Left ventricle myocardium inferior (tissue), 1 donor: ENCODE measurements around the gene PTPRS. TPM values are rescaled to one million over a fixed set of nuclear protein-coding genes. Genes with fewer than 3 reads are reported as not detected.
"Not testable (repeated sequence)": the region's sequence is repeated elsewhere in the genome, so short reads cannot be mapped to it uniquely, and the experiment has no call there.

ENCODE experiments used
- DNase-seq: peaks from one replicate; pipeline ENCODE4 v3.0.0-alpha.2; 2020
- H3K27ac ChIP-seq: fragments of 200-600 bp; replicated peaks from 2 replicates; pipeline ENCODE4 v1.8.0; 2021
- H3K27me3 ChIP-seq: fragments of 200-600 bp; 2 replicates; pipeline ENCODE4 v1.8.0; 2021; ENCODE audit warnings: low read depth
- H3K36me3 ChIP-seq: fragments of 200-600 bp; 2 replicates; pipeline ENCODE4 v1.8.0; 2021
- H3K4me1 ChIP-seq: fragments of 200-600 bp; 2 replicates; pipeline ENCODE4 v1.8.0; 2021
- H3K4me3 ChIP-seq: fragments of 200-600 bp; 2 replicates; pipeline ENCODE4 v1.8.0; 2021; ENCODE audit warnings: mild to moderate bottlenecking, moderate library complexity
- H3K9me3 ChIP-seq: fragments of 200-600 bp; replicated peaks from 2 replicates; pipeline ENCODE4 v1.8.0; 2021
- CTCF ChIP-seq: fragments of 200-600 bp; IDR thresholded peaks from 2 replicates; pipeline ENCODE4 v1.8.0; 2021; ENCODE audit warnings: antibody characterized with exemption, mild to moderate bottlenecking, borderline replicate concordance
- intact Hi-C: fragments of 100-400 bp; cut with micrococcal nuclease; formaldehyde crosslinking; loops from one replicate; pipeline ENCODE4 v1.11.0; 2022
- total RNA-seq: library from RNA; stranded (reverse); fragmentation: NEBNext Ultra II Directional; extraction: Animal tissue kit (Norgen Biotek cat#: 25700); gene quantifications from one replicate; pipeline ENCODE4 v1.2.1, GENCODE V29; 2021
- donor health status: DM: no; HTN: yes; CAD: no; lungs with severe emphysema.

The PTPRS gene
- total RNA-seq, 1 donor from 2014 or later = 40.0 TPM

- intact Hi-C loops = no loop called here
- peaks cover 59% of the 10 kb centered on the region for H3K27me3 ChIP-seq
- DNase-seq = no peak
- H3K4me1 ChIP-seq = no peaks in the 10 kb centered on the region
- H3K4me3 ChIP-seq = no peak overlapping the region
- H3K27ac ChIP-seq = no peak overlapping the region
- TF ChIP-seq CTCF = no peak
- H3K9me3 ChIP-seq = no peaks in the 10 kb centered on the region
- no peaks in the 10 kb centered on the region for H3K36me3 ChIP-seq
Measured at GRCh38 chr19:5367530-5368133, 27.0 kb upstream of the PTPRS start.

- DNase-seq = no peak
- Histone ChIP-seq H3K27ac (no peak overlapping the region), H3K9me3 (no peaks in the 10 kb centered on the region), H3K4me1 (no peaks in the 10 kb centered on the region), H3K36me3 (no peaks in the 10 kb centered on the region), H3K4me3 (no peak overlapping the region), H3K27me3 (peaks cover 63% of the 10 kb centered on the region)
- no peak for TF ChIP-seq CTCF
- intact Hi-C loops = no loop called here
Measured at GRCh38 chr19:5365905-5366304, 25.3 kb upstream of the PTPRS start.

- peaks cover 67% of the 10 kb centered on the region for H3K27me3 ChIP-seq
- intact Hi-C loops = no loop called here
- TF ChIP-seq CTCF = no peak
- no peaks in the 10 kb centered on the region for H3K9me3 ChIP-seq
- H3K36me3 ChIP-seq = no peaks in the 10 kb centered on the region
- no peak overlapping the region for H3K4me3 ChIP-seq
- no peak overlapping the region for H3K27ac ChIP-seq
- no peak for DNase-seq
- H3K4me1 ChIP-seq = no peaks in the 10 kb centered on the region
Measured at GRCh38 chr19:5364674-5365073, 24.1 kb upstream of the PTPRS start.

GRCh38 chr19:5361839-5362238 lies 21.2 kb upstream of the PTPRS start:
- intact Hi-C loops, H3K9me3 ChIP-seq, H3K36me3 ChIP-seq, DNase-seq, H3K4me1 ChIP-seq, H3K4me3 ChIP-seq, H3K27ac ChIP-seq: not testable (repeated sequence)
- peaks cover 84% of the 10 kb centered on the region for H3K27me3 ChIP-seq

GRCh38 chr19:5361407-5361806 lies 20.8 kb upstream of the PTPRS start:
- no peak for DNase-seq
- no peaks in the 10 kb centered on the region for H3K36me3 ChIP-seq
- TF ChIP-seq CTCF = no peak
- no peaks in the 10 kb centered on the region for H3K9me3 ChIP-seq
- no peak overlapping the region for H3K4me3 ChIP-seq
- no peak overlapping the region for H3K27ac ChIP-seq
- intact Hi-C loops = no loop called here
- H3K27me3 ChIP-seq = peaks cover 84% of the 10 kb centered on the region
- H3K4me1 ChIP-seq = no peaks in the 10 kb centered on the region

GRCh38 chr19:5360003-5360780 lies 19.6 kb upstream of the PTPRS start:
- Histone ChIP-seq H3K9me3 (no peaks in the 10 kb centered on the region), H3K36me3 (no peaks in the 10 kb centered on the region), H3K27me3 (peaks cover 90% of the 10 kb centered on the region), H3K27ac (no peak overlapping the region), H3K4me3 (no peak overlapping the region), H3K4me1 (no peaks in the 10 kb centered on the region)
- no peak for TF ChIP-seq CTCF
- DNase-seq = no peak
- intact Hi-C loops = no loop called here
